SK-N-MC (cell line): ENCODE results near the gene DNPEP.

Experiments used
- DNase-seq: peaks from one replicate; pipeline ENCODE4 v3.0.0-alpha.2; 2011; ENCODE audit warnings: low read depth, low spot score
- H3K27ac ChIP-seq: fragments of 200-600 bp; sonication (generic); 2 replicates; pipeline ENCODE4 v1.5.1; 2016; ENCODE audit warnings: mixed run types
- H3K36me3 ChIP-seq: fragments of 200-600 bp; sonication (generic); 2 replicates; pipeline ENCODE4 v1.6.1; 2017; ENCODE audit warnings: antibody characterized with exemption, low read length, mixed read lengths; ENCODE audit not compliant: insufficient read depth
- H3K4me3 ChIP-seq: fragments of 200-600 bp; sonication (generic); 2 replicates; pipeline ENCODE4 v1.5.1; 2016
- H3K9ac ChIP-seq: fragments of 200-600 bp; sonication (generic); 2 replicates; pipeline ENCODE4 v1.8.0; 2017; ENCODE audit warnings: mixed run types, mixed read lengths; ENCODE audit not compliant: insufficient read length
- H3K9me3 ChIP-seq: fragments of 200-600 bp; sonication (generic); 2 replicates; pipeline ENCODE4 v1.6.1; 2017; ENCODE audit warnings: low read depth, mild to moderate bottlenecking, antibody characterized with exemption, low read length, moderate library complexity, mixed read lengths
- EZH2 ChIP-seq: fragments of 200-600 bp; sonication (generic); IDR thresholded peaks from one replicate; pipeline ENCODE4 v1.6.1; 2017; ENCODE audit warnings: antibody characterized with exemption
- FOXP2 ChIP-seq: optimal IDR thresholded peaks from 2 replicates; pipeline ENCODE3; 2011; ENCODE audit warnings: mild to moderate bottlenecking, moderate library complexity; ENCODE audit not compliant: insufficient read depth; ENCODE audit errors: extremely low read length, control extremely low read depth
- POLR2AphosphoS5 ChIP-seq: IDR thresholded peaks from 2 replicates; pipeline ENCODE4 v1.6.1; 2012; ENCODE audit warnings: mild to moderate bottlenecking, low read depth, low read length, borderline replicate concordance

The DNPEP gene

DNA sequence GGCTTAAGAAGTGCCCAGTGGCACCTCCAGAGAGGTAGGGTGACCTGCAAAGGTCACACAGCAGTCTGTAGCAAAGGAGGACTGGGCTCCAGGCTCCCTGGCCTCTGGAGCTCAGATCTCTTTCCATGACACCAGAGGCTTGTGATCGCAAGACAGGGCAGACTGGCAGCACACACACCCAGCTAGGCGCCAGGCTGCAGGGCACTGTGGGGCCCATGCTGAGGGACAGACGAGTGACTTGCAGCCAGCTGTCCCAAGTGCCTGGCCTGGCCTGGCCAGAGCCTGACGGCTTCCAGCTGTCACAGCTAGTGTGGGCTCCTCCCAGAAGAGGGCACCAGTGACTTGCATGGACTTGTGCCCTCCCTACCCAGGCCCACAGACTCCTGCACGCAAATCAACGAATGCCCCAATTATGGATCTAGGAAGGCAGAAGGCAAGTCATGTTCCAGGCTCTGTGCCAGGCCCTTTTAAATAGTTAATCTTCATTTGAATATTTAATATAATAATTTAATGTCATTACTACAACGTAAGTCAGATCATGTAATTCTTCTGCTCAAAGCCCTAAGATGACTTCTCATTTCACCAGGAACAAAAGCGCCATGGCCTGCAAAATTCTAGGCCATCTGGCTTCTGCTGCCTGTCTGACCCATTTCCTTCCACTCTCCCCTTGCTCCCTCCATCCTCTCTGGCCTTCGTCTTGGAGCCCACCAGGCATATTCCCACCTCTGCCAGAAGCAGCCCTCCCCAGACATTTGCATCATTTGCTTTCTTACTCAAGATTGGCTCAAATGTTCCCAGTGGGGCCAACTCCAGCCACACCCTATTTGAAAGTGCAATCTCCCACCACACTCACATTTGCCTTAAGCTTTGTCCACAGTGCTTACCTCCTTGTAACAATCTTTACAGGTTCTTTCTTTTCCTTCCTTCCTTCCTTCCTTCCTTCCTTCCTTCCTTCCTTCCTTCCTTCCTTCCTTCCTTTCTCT lies 43.2 kb upstream of the DNPEP start:
- Histone ChIP-seq H3K27ac (no peak overlapping the region), H3K4me3 (no peak overlapping the region), H3K9ac (no peak overlapping the region), H3K36me3 (no peaks in the 10 kb centered on the region), H3K9me3 (no peaks in the 10 kb centered on the region)
- no peak for DNase-seq
- TF ChIP-seq POLR2AphosphoS5 = no peak
- no peak for TF ChIP-seq FOXP2
- TF ChIP-seq EZH2 = no peak

DNA sequence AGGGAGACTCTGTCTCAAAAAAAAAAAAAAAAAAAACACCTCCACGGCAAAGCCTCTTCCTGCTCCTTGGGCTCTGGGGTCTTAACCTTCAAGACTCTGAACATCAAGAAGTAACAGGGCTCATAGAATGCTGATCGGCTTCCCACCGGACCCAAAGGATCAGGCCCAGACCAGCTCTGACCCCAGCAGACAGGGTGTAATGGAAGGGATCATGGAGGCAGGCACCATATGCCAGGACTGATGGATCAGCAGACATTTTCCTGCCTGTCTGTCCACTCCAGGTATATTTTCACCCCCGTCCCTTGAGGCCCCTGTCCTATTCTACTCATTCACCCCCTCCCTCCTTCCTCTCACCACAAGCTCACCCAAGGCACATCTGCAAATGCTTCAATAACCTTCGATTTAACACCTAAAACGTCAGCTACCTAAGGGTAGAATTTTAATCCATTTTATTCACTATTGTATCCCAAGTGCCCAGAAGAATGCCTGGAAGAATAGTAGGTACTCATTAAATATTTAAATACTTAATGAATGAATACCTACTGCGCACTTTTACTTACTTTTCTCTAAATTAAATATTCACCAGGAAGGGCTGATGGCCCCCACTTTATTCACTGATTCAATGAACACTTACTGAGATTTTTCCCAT lies 42.4 kb upstream of the DNPEP start:
- Histone ChIP-seq H3K36me3 (no peaks in the 10 kb centered on the region), H3K4me3 (no peak overlapping the region), H3K9ac (no peak overlapping the region), H3K9me3 (no peaks in the 10 kb centered on the region), H3K27ac (no peak overlapping the region)
- no peak for DNase-seq
- TF ChIP-seq POLR2AphosphoS5 = no peak

DNA sequence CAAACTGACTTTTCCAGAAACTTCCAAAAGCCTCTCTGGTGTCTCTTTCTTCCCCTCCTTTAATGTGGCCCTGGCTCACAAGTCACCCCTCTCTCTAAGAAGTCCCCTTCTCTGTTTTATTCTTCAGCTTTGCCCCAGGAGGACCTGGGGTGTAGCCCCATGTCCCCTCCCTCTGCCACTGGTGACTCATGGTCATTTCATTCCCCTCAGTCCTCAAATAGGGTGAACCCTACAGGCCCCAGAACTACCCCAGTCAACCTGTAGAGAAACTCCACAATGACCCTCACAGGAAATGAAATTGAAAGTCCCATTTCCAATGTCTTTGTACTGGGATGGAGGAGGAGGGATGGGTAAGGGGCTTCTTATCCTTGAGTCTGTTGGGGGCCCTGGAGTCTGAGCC lies 40.8 kb upstream of the DNPEP start:
- no peaks in the 10 kb centered on the region for H3K36me3 ChIP-seq
- DNase-seq = no peak
- no peak overlapping the region for H3K9ac ChIP-seq
- H3K9me3 ChIP-seq = no peaks in the 10 kb centered on the region
- TF ChIP-seq FOXP2 (no peak), POLR2AphosphoS5 (no peak), EZH2 (no peak)
- no peak overlapping the region for H3K27ac ChIP-seq
- no peak overlapping the region for H3K4me3 ChIP-seq

DNA sequence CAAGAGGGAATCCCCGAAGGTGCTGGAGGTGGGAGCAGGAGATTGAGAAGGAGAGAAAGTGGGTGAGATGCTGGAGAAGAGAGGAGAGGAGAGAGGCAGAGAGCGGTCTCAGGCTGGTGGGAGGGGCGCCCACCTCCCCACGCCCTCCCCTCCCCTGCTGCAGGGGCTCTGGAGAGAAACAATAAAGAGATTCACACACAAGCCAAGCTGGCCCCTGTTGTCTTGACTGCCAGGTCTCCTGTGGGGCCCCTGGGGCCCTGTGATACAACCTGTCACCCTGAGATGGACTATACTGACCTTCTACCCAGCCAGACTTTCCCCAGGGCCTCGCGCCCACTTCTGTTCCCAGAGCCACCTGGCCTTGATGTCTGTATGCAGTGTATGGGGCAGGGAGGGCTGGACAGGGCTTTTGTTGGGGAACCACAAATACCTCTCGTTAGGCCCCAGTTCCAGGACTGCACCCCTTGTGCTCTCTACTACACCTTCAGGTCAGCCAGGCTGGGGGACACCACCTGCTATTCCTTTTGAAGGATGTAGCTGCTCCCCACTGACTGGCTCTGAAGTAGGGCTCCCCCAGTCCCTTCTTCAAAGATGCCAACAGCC lies 38.9 kb upstream of the DNPEP start:
- H3K27ac ChIP-seq = no peak overlapping the region
- no peaks in the 10 kb centered on the region for H3K9me3 ChIP-seq
- no peak for TF ChIP-seq EZH2
- TF ChIP-seq FOXP2 = no peak
- TF ChIP-seq POLR2AphosphoS5 = no peak
- no peak for DNase-seq
- no peaks in the 10 kb centered on the region for H3K36me3 ChIP-seq
- H3K4me3 ChIP-seq = no peak overlapping the region
- no peak overlapping the region for H3K9ac ChIP-seq

DNA sequence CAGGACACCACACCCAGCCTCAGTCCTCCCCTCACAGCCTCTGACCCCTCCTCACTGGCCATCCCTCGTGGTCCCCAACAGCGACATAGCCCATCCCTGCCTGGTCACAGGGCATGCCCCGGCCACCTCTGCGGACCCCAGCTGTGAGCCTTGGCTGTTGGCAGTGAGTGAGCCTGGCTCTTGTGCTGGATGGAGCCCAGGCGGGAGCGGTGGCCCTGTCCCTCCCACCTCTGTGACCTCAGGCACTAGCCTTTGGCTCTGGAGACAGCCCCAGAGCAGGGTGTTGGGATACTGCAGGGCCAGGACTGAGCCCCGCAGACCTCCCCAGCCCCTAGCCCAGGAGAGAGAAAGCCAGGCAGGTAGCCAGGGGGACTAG lies 38.3 kb upstream of the DNPEP start:
- Histone ChIP-seq H3K27ac (no peak overlapping the region), H3K9ac (no peak overlapping the region), H3K9me3 (no peaks in the 10 kb centered on the region), H3K36me3 (no peaks in the 10 kb centered on the region), H3K4me3 (no peak overlapping the region)
- no peak for DNase-seq
- TF ChIP-seq FOXP2 (no peak), POLR2AphosphoS5 (no peak), EZH2 (no peak)

DNA sequence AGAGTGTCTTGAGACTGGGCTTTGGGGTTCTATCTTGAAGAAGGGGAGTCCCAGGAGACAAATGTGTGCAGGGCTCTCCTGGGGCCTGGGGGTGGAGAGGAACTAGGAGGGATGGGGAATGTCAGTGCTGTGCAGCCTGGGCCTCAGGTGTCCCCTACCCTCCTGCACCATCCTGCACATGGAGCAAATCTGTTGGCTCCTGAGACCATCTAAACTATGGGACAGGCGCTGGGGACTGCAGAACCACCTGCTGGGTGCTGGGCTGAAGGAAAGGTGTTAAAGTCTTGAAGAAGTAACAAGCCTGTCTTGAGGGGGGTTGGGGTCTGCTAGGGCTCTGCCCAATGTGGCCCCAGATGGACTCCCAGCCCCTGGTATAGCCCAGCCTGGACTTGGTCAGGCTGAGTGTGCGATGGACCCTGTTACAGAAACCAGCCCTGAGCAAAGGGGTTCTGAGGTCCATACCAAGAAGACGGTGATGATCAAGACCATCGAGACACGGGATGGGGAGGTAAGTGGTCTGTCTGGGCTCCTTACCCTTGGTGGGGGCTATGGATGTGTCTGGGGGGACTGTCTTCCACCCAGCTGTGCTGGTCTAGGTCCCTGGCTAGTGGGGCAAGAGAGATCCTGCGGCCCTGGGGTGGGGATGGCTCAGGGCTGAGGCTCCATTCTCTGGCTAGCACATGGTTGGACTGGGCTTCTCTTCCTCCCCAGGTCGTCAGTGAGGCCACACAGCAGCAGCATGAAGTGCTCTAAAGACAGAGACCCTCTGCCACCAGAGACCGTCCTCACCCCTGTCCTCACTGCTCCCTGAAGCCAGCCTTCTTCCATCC lies 37.7 kb upstream of the DNPEP start:
- DNase-seq = no peak
- H3K9me3 ChIP-seq = no peaks in the 10 kb centered on the region
- no peak overlapping the region for H3K4me3 ChIP-seq
- TF ChIP-seq EZH2 (no peak), FOXP2 (no peak), POLR2AphosphoS5 (no peak)
- H3K36me3 ChIP-seq = no peaks in the 10 kb centered on the region
- H3K27ac ChIP-seq = no peak overlapping the region
- H3K9ac ChIP-seq = no peak overlapping the region

DNA sequence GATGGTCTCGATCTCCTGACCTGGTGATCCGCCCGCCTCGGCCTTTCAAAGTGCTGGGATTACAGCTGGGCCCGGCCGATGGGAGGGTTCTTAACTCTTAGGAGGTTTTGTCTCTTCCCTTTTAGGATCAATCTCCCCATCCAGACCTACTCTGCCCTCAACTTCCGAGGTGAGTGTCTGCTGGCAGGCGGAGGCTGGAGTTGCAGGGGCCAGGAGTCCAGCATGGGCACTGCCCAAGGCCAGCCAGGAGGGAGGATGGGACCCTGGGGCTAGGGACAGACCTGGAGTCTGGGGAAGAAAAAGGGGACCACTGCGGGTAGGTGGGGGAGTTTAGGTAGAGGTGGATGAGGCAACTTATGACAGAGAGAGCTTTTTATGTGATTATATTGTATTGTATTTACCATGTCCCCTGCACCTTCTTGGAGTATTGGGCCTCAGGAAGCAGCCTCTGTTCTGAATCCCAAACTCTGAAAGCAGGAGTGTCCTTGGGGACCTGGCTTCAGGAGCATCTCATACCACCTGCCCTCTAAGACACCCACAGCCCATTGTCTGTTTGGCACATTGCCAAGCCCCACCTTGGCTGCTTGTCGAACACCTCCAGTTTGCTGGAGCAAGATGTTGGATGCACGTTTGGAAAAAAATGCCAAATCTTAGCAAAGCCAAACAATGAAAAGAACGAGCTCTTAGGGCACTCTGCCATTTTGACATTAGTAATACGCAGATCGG lies 36.1 kb upstream of the DNPEP start:
- Histone ChIP-seq H3K9ac (no peak overlapping the region), H3K27ac (no peak overlapping the region), H3K9me3 (no peaks in the 10 kb centered on the region), H3K36me3 (no peaks in the 10 kb centered on the region), H3K4me3 (no peak overlapping the region)
- TF ChIP-seq POLR2AphosphoS5 (no peak), FOXP2 (no peak), EZH2 (no peak)
- DNase-seq = no peak
